GM10248 (cell line): Measurements from ENCODE around the gene HSDL2.

Source experiments
- CTCF ChIA-PET: fragments of 300-600 bp; sonication (Branson Sonifier 250); formaldehyde crosslinking; extraction: SDS; loops from one replicate; lab custom pipeline; 2021; ENCODE audit warnings: antibody characterized with exemption; lab: Yijun Ruan, JAX
- POLR2A ChIA-PET: fragments of 350-650 bp; sonication (Branson Sonifier 250); formaldehyde crosslinking; extraction: SDS; loops from one replicate; lab custom pipeline; 2020; ENCODE audit warnings: antibody characterized with exemption; lab: Yijun Ruan, JAX
- DNase-seq: peaks from one replicate; pipeline ENCODE4 v3.0.0; 2012; ENCODE audit errors: extremely low spot score
- CTCF ChIP-seq: IDR thresholded peaks from 2 replicates; pipeline ENCODE4 v1.5.1; 2012; ENCODE audit warnings: mild to moderate bottlenecking, low read depth; ENCODE audit errors: extremely low read depth, missing control alignments, control extremely low read depth

HSDL2 gene

GRCh38 chr9:112494153-112494552 lies 114.2 kb downstream of the HSDL2 start:
- CTCF ChIA-PET: no interaction called here

GRCh38 chr9:112495614-112496013 lies 115.7 kb downstream of the HSDL2 start:
- TF ChIP-seq CTCF: no peak
- no peak for DNase-seq
- ChIA-PET POLR2A (no interaction called here), CTCF (interaction anchor here (1.4 to 1.9 kb wide), 2 partner anchors 8 to 12 kb away, joined by 3 to 8 read pairs; no protein-coding TSS in a partner anchor)

More at GRCh38 chr9:112494153-112494552, 114.2 kb downstream of the HSDL2 start:
- no peak for DNase-seq
- POLR2A ChIA-PET: no interaction called here
- no peak for TF ChIP-seq CTCF

- POLR2A ChIA-PET: no interaction called here
- CTCF ChIA-PET: interaction anchor here (1.4 to 1.9 kb wide), 2 partner anchors 9 to 11 kb away, joined by 3 to 8 read pairs; no protein-coding TSS in a partner anchor
- TF ChIP-seq CTCF: no peak
- no peak for DNase-seq
Observed at GRCh38 chr9:112496074-112496722, 116.3 kb downstream of the HSDL2 start.

- TF ChIP-seq CTCF: no peak
- ChIA-PET CTCF (no interaction called here), POLR2A (no interaction called here)
- no peak for DNase-seq
Observed at GRCh38 chr9:112500842-112501241, 120.9 kb downstream of the HSDL2 start.

GRCh38 chr9:112501287-112501686 lies 121.4 kb downstream of the HSDL2 start:
- CTCF ChIA-PET: no interaction called here

More at GRCh38 chr9:112501287-112501686, 121.4 kb downstream of the HSDL2 start:
- POLR2A ChIA-PET: no interaction called here
- DNase-seq: no peak
- no peak for TF ChIP-seq CTCF
